ENCODE results near the gene FBXO21.

DNA sequence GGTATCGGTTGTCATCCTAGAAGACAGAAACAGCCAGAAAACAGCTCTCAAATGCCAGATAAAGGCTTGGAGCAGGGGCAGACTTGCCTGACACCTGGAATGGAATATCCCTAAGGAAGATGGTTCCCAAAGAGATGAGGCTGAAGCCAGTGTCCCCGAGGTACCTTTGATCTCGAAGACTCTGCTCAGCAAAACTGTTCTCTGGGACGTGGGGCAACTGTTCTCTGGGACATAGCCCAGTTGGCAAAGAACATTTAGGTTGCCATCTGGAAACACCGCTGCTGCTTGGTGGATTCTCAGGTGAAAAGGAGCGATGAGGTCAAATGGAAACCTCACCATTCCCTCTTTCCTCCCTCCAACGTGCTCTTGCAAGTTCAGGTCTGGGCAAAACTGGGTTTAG lies 27.9 kb upstream of the FBXO21 start:
- TF ChIP-seq POLR2A (IDR thresholded peaks at IDR 0.05; ENCODE audit: low read length) (no peak), GATA1 (IDR thresholded peaks at IDR 0.05; ENCODE audit: low read depth, low read length) (no peak)
